Upper lobe of right lung (tissue), 1 donor: Measurements from ENCODE around the gene CUL3. TPM values are rescaled to one million over a fixed set of nuclear protein-coding genes. Genes with fewer than 3 reads are reported as not detected.
"Not testable (repeated sequence)": the region's sequence is repeated elsewhere in the genome, so short reads cannot be mapped to it uniquely, and the experiment has no call there.

Experiments used
- ATAC-seq: fragments of 200-7000 bp; cut with Tn5 transposase; one replicate; pipeline ENCODE4 v1.9.1; 2020; ENCODE audit warnings: mild to moderate bottlenecking, moderate library complexity
- DNase-seq: peaks from one replicate; pipeline ENCODE4 v3.0.0-alpha.2; 2020
- H3K27ac ChIP-seq: fragments of 200-600 bp; one replicate; pipeline ENCODE4 v1.8.0; 2022
- H3K27me3 ChIP-seq: fragments of 200-600 bp; one replicate; pipeline ENCODE4 v1.8.0; 2022; ENCODE audit warnings: mild to moderate bottlenecking
- H3K36me3 ChIP-seq: fragments of 200-600 bp; one replicate; pipeline ENCODE4 v1.8.0; 2022
- H3K4me1 ChIP-seq: fragments of 200-600 bp; one replicate; pipeline ENCODE4 v1.8.0; 2022
- H3K4me3 ChIP-seq: fragments of 200-600 bp; one replicate; pipeline ENCODE4 v1.8.0; 2022; ENCODE audit warnings: mild to moderate bottlenecking
- H3K9me3 ChIP-seq: fragments of 200-600 bp; one replicate; pipeline ENCODE4 v1.8.0; 2022
- CTCF ChIP-seq: fragments of 200-600 bp; IDR thresholded peaks from one replicate; pipeline ENCODE4 v1.8.0; 2022; ENCODE audit warnings: antibody characterized with exemption
- intact Hi-C: fragments of 100-400 bp; cut with DNase I; formaldehyde crosslinking; loops from one replicate; pipeline ENCODE4 v1.11.0; 2022
- total RNA-seq: library from RNA; stranded (reverse); fragmentation: NEBNext Ultra II Directional; extraction: Animal tissue kit (Norgen Biotek cat#: 25700); gene quantifications from one replicate; pipeline ENCODE4 v1.2.1, GENCODE V29; 2021
- donor health status: DM: no; HTN: yes; CAD: no; lungs with severe emphysema.

Gene CUL3
- total RNA-seq, 1 donor from 2014 or later, result 80.6 TPM

GRCh38 chr2:224584785-224585210 lies 365 bp downstream of the CUL3 start:
- intact Hi-C loops, result no loop called here
- peak; percentile 1 for ATAC-seq

DNA sequence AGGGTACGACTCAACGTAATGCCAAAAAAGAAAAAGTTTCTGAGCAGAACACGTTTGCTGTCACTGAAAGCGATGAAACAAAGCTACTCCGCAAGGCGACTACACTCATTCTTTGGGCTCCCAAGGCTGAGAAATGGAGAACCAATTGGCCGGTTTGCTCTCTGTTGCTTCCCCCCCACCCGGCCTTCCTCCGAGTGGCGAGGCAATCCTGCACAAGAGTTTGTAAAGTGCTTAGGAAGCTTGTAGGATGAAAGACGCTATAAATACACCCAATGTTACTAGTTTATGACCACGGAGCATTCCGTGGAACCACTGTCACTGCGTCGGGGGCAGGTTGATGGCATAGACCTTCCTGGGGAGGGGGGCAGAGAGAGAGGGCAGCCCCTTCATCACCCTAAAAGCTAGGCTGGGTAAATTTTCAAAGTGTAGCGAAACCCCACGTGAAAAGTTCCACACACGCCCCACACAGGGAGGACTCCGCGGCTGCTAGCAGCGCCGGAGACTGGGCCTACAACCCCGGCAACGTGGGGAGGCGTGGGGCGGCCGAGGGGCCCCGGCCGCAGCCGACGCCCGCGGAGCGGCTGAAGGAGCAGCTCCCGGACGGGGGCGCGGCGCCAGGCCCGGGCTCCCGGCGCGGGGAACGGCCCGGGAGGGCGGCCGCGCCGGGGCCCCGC lies 915 bp downstream of the CUL3 start:
- ATAC-seq (no peak), DNase-seq (peak; percentile 69)
- Histone ChIP-seq H3K9me3 (no peaks in the 10 kb centered on the region), H3K4me1 (peaks cover 44% of the 10 kb centered on the region), H3K36me3 (no peaks in the 10 kb centered on the region), H3K4me3 (peak overlapping the region; percentile 84), H3K27ac (peak overlapping the region; percentile 92), H3K27me3 (no peaks in the 10 kb centered on the region)
- TF ChIP-seq CTCF, result no peak
- intact Hi-C loops, result no loop called here

More at GRCh38 chr2:224584785-224585210, 365 bp downstream of the CUL3 start:
- Histone ChIP-seq H3K36me3 (no peaks in the 10 kb centered on the region), H3K4me1 (peaks cover 38% of the 10 kb centered on the region), H3K9me3 (no peaks in the 10 kb centered on the region), H3K4me3 (peak overlapping the region; percentile 84), H3K27ac (peak overlapping the region; percentile 92), H3K27me3 (no peaks in the 10 kb centered on the region)
- DNase-seq, result peak; percentile 83
- TF ChIP-seq CTCF, result no peak

DNA sequence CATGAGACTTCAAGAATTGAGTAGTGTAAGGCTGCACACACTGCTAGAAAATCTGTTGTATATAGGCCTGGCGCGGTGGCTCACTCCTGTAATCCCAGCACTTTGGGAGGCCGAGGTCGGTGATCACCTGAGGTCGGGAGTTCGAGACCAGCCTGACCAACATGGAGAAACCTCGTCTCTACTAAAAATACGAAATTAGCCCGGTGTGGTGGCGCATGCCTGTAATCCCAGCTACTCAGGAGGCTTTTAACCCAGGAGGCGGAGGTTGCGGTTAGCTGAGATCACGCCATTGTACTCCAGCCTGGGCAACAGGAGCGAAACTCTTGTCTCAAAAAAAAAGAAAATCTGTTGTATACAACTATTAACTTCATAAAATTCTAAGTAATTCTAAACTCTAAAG lies 2.1 kb downstream of the CUL3 start:
- H3K27me3 ChIP-seq, ATAC-seq, H3K27ac ChIP-seq, intact Hi-C loops, DNase-seq, H3K9me3 ChIP-seq, H3K36me3 ChIP-seq: not testable (repeated sequence)
- Histone ChIP-seq H3K4me1 (peaks cover 48% of the 10 kb centered on the region), H3K4me3 (peak overlapping the region; percentile 84)

GRCh38 chr2:224580248-224580647 lies 4.9 kb downstream of the CUL3 start:
- H3K27ac ChIP-seq, result no peak overlapping the region
- H3K4me1 ChIP-seq, result peaks cover 60% of the 10 kb centered on the region
- no peak for ATAC-seq
- no peak for TF ChIP-seq CTCF
- no peaks in the 10 kb centered on the region for H3K36me3 ChIP-seq
- no peak overlapping the region for H3K4me3 ChIP-seq
- DNase-seq, result no peak
- intact Hi-C loops, result no loop called here
- H3K9me3 ChIP-seq, result no peaks in the 10 kb centered on the region
- H3K27me3 ChIP-seq, result no peaks in the 10 kb centered on the region

GRCh38 chr2:224579411-224579810 lies 5.8 kb downstream of the CUL3 start:
- Histone ChIP-seq H3K27me3 (no peaks in the 10 kb centered on the region), H3K9me3 (no peaks in the 10 kb centered on the region), H3K36me3 (no peaks in the 10 kb centered on the region), H3K4me3 (no peak overlapping the region), H3K4me1 (peaks cover 69% of the 10 kb centered on the region), H3K27ac (no peak overlapping the region)
- no peak for TF ChIP-seq CTCF
- DNase-seq (no peak), ATAC-seq (peak; percentile 34)
- intact Hi-C loops, result no loop called here

- Histone ChIP-seq H3K27ac (no peak overlapping the region), H3K4me1 (peaks cover 74% of the 10 kb centered on the region), H3K36me3 (no peaks in the 10 kb centered on the region), H3K9me3 (no peaks in the 10 kb centered on the region), H3K27me3 (no peaks in the 10 kb centered on the region), H3K4me3 (no peak overlapping the region)
- no peak for DNase-seq
- intact Hi-C loops, result no loop called here
- TF ChIP-seq CTCF, result no peak
- no peak for ATAC-seq
These were observed 7.6 kb downstream of the CUL3 start for GRCh38 chr2:224577541-224577940.
